Osteocyte (in vitro differentiated cells): Measurements from ENCODE around the gene GARNL3. TPM values are rescaled to one million over a fixed set of nuclear protein-coding genes. Genes with fewer than 3 reads are reported as not detected.

Experiments
- DNase-seq: peaks from one replicate; pipeline ENCODE4 v3.0.0; 2021; ENCODE audit warnings: mixed read lengths; ENCODE audit not compliant: unreplicated experiment; ENCODE audit errors: extremely low spot score
- H3K27ac Mint-ChIP-seq: one replicate; pipeline ENCODE4 v1.8.0; 2021; ENCODE audit warnings: mild to moderate bottlenecking, mixed read lengths; ENCODE audit not compliant: unreplicated experiment
- H3K27me3 Mint-ChIP-seq: one replicate; pipeline ENCODE4 v1.8.0; 2021; ENCODE audit warnings: mixed read lengths; ENCODE audit not compliant: unreplicated experiment
- H3K36me3 Mint-ChIP-seq: one replicate; pipeline ENCODE4 v1.8.0; 2021; ENCODE audit warnings: mixed read lengths; ENCODE audit not compliant: unreplicated experiment
- H3K4me1 Mint-ChIP-seq: one replicate; pipeline ENCODE4 v1.8.0; 2021; ENCODE audit warnings: mixed read lengths; ENCODE audit not compliant: unreplicated experiment
- H3K4me3 Mint-ChIP-seq: one replicate; pipeline ENCODE4 v1.8.0; 2021; ENCODE audit warnings: mild to moderate bottlenecking, moderate library complexity, mixed read lengths; ENCODE audit not compliant: unreplicated experiment
- H3K9me3 Mint-ChIP-seq: one replicate; pipeline ENCODE4 v1.8.0; 2021; ENCODE audit warnings: mixed read lengths; ENCODE audit not compliant: unreplicated experiment
- total RNA-seq: library from RNA; stranded (reverse); gene quantifications from 2 replicates; pipeline ENCODE4 v1.2.1, GENCODE V29; 2021
- TF ChIP-seq, protein P1 (sequence below): fragments of 200-600 bp; sonication (generic); IDR thresholded peaks from 2 replicates; pipeline ENCODE4 v1.5.0; 2021; ENCODE audit warnings: antibody characterized with exemption, mild to moderate bottlenecking, moderate library complexity

GARNL3 gene
- total RNA-seq, 1 donor from 2014 or later, result 6.0 TPM

DNA sequence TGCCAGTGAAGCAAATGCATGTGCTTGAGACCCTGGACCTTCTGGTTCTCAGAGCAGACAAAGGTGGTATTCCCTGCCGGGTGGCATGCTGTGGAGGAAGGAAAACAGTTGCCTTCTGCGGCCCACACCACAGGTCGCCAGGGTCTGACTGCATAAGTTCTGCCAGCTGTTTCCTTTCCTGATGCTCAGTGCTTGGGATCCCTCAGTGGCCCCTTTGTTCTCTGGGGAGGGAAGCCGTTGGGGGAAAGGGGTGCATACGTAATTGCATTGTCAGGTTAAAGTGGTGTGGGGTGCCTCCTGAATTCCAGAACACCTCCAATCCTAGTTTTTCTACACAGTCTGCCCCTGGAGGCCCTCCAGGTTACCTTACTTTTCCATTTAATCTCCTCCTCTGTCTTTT lies 89.3 kb downstream of the GARNL3 start:
- no peaks in the 10 kb centered on the region for H3K9me3 Mint-ChIP-seq
- TF ChIP-seq, protein P1, sequence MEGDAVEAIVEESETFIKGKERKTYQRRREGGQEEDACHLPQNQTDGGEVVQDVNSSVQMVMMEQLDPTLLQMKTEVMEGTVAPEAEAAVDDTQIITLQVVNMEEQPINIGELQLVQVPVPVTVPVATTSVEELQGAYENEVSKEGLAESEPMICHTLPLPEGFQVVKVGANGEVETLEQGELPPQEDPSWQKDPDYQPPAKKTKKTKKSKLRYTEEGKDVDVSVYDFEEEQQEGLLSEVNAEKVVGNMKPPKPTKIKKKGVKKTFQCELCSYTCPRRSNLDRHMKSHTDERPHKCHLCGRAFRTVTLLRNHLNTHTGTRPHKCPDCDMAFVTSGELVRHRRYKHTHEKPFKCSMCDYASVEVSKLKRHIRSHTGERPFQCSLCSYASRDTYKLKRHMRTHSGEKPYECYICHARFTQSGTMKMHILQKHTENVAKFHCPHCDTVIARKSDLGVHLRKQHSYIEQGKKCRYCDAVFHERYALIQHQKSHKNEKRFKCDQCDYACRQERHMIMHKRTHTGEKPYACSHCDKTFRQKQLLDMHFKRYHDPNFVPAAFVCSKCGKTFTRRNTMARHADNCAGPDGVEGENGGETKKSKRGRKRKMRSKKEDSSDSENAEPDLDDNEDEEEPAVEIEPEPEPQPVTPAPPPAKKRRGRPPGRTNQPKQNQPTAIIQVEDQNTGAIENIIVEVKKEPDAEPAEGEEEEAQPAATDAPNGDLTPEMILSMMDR, result no peak
- DNase-seq, result no peak
- no peaks in the 10 kb centered on the region for H3K27me3 Mint-ChIP-seq
- H3K27ac Mint-ChIP-seq, result no peak overlapping the region
- H3K4me1 Mint-ChIP-seq, result no peaks in the 10 kb centered on the region
- H3K36me3 Mint-ChIP-seq, result peaks cover 5% of the 10 kb centered on the region
- no peak overlapping the region for H3K4me3 Mint-ChIP-seq

GRCh38 chr9:127356906-127357305 lies 92.3 kb downstream of the GARNL3 start:
- Mint-ChIP-seq H3K9me3 (no peaks in the 10 kb centered on the region), H3K36me3 (peaks cover 5% of the 10 kb centered on the region), H3K27ac (no peak overlapping the region), H3K4me1 (peaks cover 2% of the 10 kb centered on the region), H3K27me3 (no peaks in the 10 kb centered on the region), H3K4me3 (no peak overlapping the region)
- TF ChIP-seq, protein P1, result no peak
- no peak for DNase-seq

GRCh38 chr9:127358023-127358535 lies 93.5 kb downstream of the GARNL3 start:
- Mint-ChIP-seq H3K36me3 (peaks cover 5% of the 10 kb centered on the region), H3K4me3 (no peak overlapping the region), H3K4me1 (peaks cover 2% of the 10 kb centered on the region), H3K9me3 (no peaks in the 10 kb centered on the region), H3K27me3 (no peaks in the 10 kb centered on the region), H3K27ac (no peak overlapping the region)
- DNase-seq, result no peak
- TF ChIP-seq, protein P1, result no peak

GRCh38 chr9:127358770-127359169 lies 94.2 kb downstream of the GARNL3 start:
- TF ChIP-seq, protein P1, result no peak
- peaks cover 9% of the 10 kb centered on the region for H3K36me3 Mint-ChIP-seq

DNA sequence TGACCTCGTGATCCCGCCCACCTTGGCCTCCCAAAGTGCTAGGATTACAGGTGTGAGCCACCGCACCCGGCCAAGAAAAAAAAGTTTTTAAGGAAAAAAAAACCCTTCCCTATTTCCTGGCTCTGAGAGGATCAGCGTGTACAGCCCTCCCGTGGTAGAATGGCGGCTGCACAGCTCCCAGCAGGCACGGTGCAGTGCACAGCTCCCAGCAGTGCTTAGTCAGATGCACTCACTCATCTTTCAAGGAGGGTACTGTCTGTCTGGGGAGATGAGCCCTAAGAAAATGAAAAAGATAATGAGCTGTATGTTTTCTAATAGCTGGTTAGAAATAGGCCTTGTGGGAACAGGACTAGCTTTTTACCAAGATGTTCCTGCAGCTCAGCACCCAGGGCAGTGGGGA lies 95.7 kb downstream of the GARNL3 start:
- Mint-ChIP-seq H3K27ac (no peak overlapping the region), H3K27me3 (no peaks in the 10 kb centered on the region), H3K36me3 (peaks cover 7% of the 10 kb centered on the region), H3K4me1 (peaks cover 2% of the 10 kb centered on the region), H3K4me3 (no peak overlapping the region), H3K9me3 (no peaks in the 10 kb centered on the region)
- TF ChIP-seq, protein P1, result no peak
- no peak for DNase-seq

More at GRCh38 chr9:127358770-127359169, 94.2 kb downstream of the GARNL3 start:
- DNase-seq, result no peak
- no peaks in the 10 kb centered on the region for H3K9me3 Mint-ChIP-seq
- H3K27ac Mint-ChIP-seq, result no peak overlapping the region
- peaks cover 2% of the 10 kb centered on the region for H3K4me1 Mint-ChIP-seq
- no peak overlapping the region for H3K4me3 Mint-ChIP-seq
- no peaks in the 10 kb centered on the region for H3K27me3 Mint-ChIP-seq
